Effector CD8-positive, alpha-beta T cell (primary cell): ENCODE data around the gene CYP2W1.
"Not testable (repeated sequence)": the region's sequence is repeated elsewhere in the genome, so short reads cannot be mapped to it uniquely, and the experiment has no call there.

Experiments
- DNase-seq: peaks from one replicate; lab custom pipeline; 2025; lab: John Stamatoyannopoulos, UW
- total RNA-seq, 4 experiments: gene quantifications; one replicate each; lab custom pipeline; 2026; lab: John Stamatoyannopoulos, UW

Gene CYP2W1
- total RNA-seq, result 0 to 0.09 (median 0) reads per million in 4 experiments

- DNase-seq, result no peak
Measured at GRCh38 chr7:983004-983615, at the start of gene CYP2W1. Gene CYP2W1, plus strand, starts transcription at chr7:983181. Its CDS starts 31 bp downstream, at chr7:983212.

- DNase-seq, result no peak
Measured at GRCh38 chr7:934469-935163, 48.4 kb upstream of the CYP2W1 start.

GRCh38 chr7:935164-935873, 47.7 kb upstream of the CYP2W1 start:
- DNase-seq, result no peak

GRCh38 chr7:935874-936385, 47.1 kb upstream of the CYP2W1 start:
- no peak for DNase-seq

- DNase-seq, result no peak
Measured at GRCh38 chr7:936386-937054, 46.5 kb upstream of the CYP2W1 start.

- no peak for DNase-seq
Measured at GRCh38 chr7:937856-938484, 45.0 kb upstream of the CYP2W1 start.

GRCh38 chr7:938546-939185, 44.3 kb upstream of the CYP2W1 start:
- DNase-seq, result no peak

- DNase-seq, result no peak
Measured at GRCh38 chr7:939843-940242, 43.1 kb upstream of the CYP2W1 start.

- no peak for DNase-seq
Measured at GRCh38 chr7:940599-941408, 42.2 kb upstream of the CYP2W1 start.

- DNase-seq, result not testable (repeated sequence)
Measured at GRCh38 chr7:943793-944192, 39.2 kb upstream of the CYP2W1 start.

- DNase-seq, result no peak
Measured at GRCh38 chr7:944744-945143, 38.2 kb upstream of the CYP2W1 start.

GRCh38 chr7:945147-945555, 37.8 kb upstream of the CYP2W1 start:
- DNase-seq, result no peak

- DNase-seq, result no peak
Measured at GRCh38 chr7:945556-946255, 37.3 kb upstream of the CYP2W1 start.

- DNase-seq, result no peak
Measured at GRCh38 chr7:946256-946996, 36.6 kb upstream of the CYP2W1 start.

- no peak for DNase-seq
Measured at GRCh38 chr7:947391-948210, 35.4 kb upstream of the CYP2W1 start.

GRCh38 chr7:949021-949934, 33.7 kb upstream of the CYP2W1 start:
- DNase-seq, result no peak
